ENCODE results near the gene ANGPTL8. TPM values are rescaled to one million over a fixed set of nuclear protein-coding genes. Genes with fewer than 3 reads are reported as not detected.
A peak's percentile ranks its signal among the peaks of the same experiment; 100 is the strongest.

Gene ANGPTL8, protein sequence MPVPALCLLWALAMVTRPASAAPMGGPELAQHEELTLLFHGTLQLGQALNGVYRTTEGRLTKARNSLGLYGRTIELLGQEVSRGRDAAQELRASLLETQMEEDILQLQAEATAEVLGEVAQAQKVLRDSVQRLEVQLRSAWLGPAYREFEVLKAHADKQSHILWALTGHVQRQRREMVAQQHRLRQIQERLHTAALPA
- total RNA-seq (ENCODE audit: low replicate concordance): not detected in 2 replicates

DNA sequence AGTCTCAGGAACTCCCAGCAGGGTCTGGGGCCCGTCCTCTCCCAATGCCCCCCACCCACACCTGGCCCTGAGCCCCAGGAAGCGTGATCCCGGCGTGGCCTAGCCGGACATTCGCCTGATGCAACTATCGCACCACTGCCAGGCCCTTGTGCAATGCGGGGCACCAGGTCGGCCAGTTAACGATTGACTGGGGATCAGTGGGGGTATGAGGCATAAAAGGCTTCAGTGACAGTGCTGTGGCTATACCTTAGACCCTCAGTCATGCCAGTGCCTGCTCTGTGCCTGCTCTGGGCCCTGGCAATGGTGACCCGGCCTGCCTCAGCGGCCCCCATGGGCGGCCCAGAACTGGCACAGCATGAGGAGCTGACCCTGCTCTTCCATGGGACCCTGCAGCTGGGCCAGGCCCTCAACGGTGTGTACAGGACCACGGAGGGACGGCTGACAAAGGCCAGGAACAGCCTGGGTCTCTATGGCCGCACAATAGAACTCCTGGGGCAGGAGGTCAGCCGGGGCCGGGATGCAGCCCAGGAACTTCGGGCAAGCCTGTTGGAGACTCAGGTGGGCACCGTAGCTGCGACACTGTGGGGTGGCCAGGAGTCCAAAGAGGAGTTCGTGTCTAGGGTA is at the start of gene ANGPTL8:
Gene ANGPTL8, plus strand, starts transcription at position 243 of the 624 bp plus-strand sequence. Its CDS starts 19 bp downstream, at position 262.
- no peak for TF ChIP-seq CTCF (IDR thresholded peaks at IDR 0.05; ENCODE audit: insufficient read depth, low read length)
- H3K4me3 ChIP-seq (ENCODE audit: low read depth, low read length): no peak within 1 kb of the TSS
- no peak for DNase-seq (ENCODE audit: low read depth)

GRCh38 chr19:11190501-11190900 is 48.9 kb upstream of the ANGPTL8 start:
- TF ChIP-seq CTCF (IDR thresholded peaks at IDR 0.05; ENCODE audit: insufficient read depth, low read length): no peak
- no peak for DNase-seq (ENCODE audit: low read depth)
- no peak overlapping the region for H3K4me3 ChIP-seq (ENCODE audit: low read depth, low read length)

DNA sequence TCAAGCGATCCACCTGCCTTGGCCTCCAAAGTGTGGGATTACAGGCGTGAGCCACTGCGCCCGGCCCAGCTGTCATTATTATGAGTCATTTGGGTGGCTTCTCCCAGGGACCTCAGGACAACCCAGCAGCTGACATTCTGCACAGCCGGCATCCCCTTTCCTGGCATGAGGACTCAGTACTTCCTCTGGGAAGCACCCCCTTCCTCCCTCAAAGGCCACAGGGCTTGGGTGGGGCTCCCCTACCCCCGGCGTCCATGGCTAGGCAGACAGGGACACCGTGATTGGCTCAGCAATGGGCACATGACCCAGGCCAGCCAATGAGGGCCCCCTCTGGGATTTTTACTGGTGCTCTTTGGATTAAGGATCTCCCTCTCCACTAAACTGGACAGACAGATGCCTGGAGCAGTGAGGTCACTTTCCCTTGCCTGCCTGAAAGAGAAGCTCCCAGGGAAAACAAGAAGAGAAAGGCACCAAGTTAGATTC is 48.1 kb upstream of the ANGPTL8 start:
- DNase-seq (ENCODE audit: low read depth): peak; percentile 62
- H3K4me3 ChIP-seq (ENCODE audit: low read depth, low read length): peak overlapping the region; percentile 28

DNA sequence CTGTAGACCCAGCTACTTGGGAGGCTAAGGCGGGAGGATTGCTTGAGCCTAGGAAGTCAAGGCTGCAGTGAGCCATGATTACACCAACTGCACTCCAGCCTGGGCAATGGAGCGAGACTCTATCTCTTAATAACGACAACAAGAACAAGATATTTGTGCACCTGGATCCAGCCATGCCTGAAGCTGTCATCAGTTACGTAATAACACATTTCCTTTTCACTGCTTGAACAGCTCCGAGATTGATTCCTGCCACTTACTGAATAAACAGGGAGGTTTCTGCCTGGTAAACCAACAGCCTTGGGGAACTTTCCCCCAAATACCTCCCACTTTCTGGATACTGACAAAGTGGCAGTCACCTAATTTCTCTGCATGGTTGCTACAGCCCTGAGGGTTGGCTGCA is 47.5 kb upstream of the ANGPTL8 start:
- peak overlapping the region; percentile 9 for H3K4me3 ChIP-seq (ENCODE audit: low read depth, low read length)
- TF ChIP-seq CTCF (IDR thresholded peaks at IDR 0.05; ENCODE audit: insufficient read depth, low read length): no peak
- DNase-seq (ENCODE audit: low read depth): no peak

More for the DNA sequence above, 48.1 kb upstream of the ANGPTL8 start:
- TF ChIP-seq CTCF (IDR thresholded peaks at IDR 0.05; ENCODE audit: insufficient read depth, low read length): no peak

GRCh38 chr19:11192957-11193939 is 46.2 kb upstream of the ANGPTL8 start:
- TF ChIP-seq CTCF (IDR thresholded peaks at IDR 0.05; ENCODE audit: insufficient read depth, low read length): no peak
- H3K4me3 ChIP-seq (ENCODE audit: low read depth, low read length): no peak overlapping the region
- DNase-seq (ENCODE audit: low read depth): no peak

DNA sequence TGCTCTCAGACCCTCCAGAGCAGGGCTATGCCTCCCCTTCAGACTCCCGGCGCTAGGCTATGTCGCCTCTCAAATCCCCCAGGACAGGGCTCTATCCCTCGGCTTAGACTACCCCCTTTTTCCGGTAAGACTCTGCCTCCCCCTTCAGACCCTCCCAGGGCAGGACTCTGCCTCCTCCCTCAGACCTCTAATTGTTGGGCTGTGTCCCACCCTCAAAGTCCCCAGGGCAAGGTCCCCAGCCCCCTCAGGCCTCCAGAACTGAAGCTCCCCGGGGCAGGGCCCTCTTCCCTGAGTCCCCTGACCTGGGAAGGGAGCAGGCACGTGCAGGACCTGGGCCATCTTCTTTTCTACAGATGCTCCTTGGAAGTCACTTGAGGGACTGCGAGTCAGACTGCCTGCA is 45.2 kb upstream of the ANGPTL8 start:
- peak overlapping the region; percentile 45 for H3K4me3 ChIP-seq (ENCODE audit: low read depth, low read length)
- TF ChIP-seq CTCF (IDR thresholded peaks at IDR 0.05; ENCODE audit: insufficient read depth, low read length): no peak
- no peak for DNase-seq (ENCODE audit: low read depth)
